Measurements from ENCODE around the gene CCND2.
"Not testable (repeated sequence)": the region's sequence is repeated elsewhere in the genome, so short reads cannot be mapped to it uniquely, and the experiment has no call there.

CCND2 gene

DNA sequence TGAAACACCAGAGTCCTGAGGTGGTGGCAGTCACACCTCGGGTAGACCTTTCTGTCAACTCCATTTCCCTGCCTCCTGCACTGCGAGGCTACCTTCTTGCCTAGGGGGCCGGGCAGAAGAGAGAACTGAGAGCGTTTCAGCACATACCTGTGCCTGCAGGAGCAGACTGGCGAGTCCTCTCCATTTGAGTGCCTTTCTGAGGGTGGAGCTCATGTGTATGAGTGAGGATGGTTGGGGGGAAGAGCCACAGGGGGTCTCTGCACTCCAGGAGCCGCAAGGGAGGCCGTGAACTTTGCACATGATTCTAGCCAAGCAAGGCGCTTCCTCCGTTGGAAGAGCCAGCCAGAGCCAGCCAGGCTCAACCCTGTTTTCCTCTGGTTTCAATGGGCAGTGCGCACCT lies 31.0 kb upstream of the CCND2 start:
- H3K9me3 ChIP-seq (ENCODE audit: control insufficient read depth in 1 of 2, low read length in 2 of 2) = peaks cover 4 to 5% of the 10 kb centered on the region in 2 donors
- H3K36me3 ChIP-seq (ENCODE audit: control insufficient read depth in 1 of 2, insufficient read depth in 2 of 2, low read length in 2 of 2) = no peaks in the 10 kb centered on the region
- no peaks in the 10 kb centered on the region for H3K27me3 ChIP-seq (ENCODE audit: low read depth, low read length)
- H3K4me3 ChIP-seq (ENCODE audit: low read depth in 1 of 2, low read length in 2 of 2) = no peak overlapping the region
- peaks cover 0 to 3% of the 10 kb centered on the region in 2 donors for H3K4me1 ChIP-seq (ENCODE audit: control insufficient read depth in 1 of 2, insufficient read depth in 2 of 2, low read length in 2 of 2)
- no peak overlapping the region for H3K27ac ChIP-seq (ENCODE audit: low read length)

DNA sequence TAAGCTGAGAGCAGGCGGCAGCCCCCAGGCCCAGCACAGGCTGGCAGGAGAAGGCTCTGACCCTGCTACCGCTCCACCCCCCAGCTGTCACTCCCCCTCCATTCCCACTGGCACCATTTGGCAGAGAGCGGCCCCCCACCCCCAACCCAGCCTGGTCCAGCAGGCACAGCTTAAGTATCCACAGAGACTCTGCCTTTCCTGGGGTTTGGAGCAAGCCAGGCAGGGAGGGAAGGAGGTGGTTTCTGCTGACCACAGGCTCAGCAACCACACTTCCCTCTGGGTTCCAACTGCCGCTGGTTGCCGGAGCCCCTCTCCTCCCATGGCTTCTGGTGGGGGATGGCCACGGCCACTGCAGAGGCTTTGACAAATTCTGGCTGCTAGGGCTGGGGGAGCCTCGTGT lies 30.5 kb upstream of the CCND2 start:
- H3K9me3 ChIP-seq (ENCODE audit: control insufficient read depth in 1 of 2, low read length in 2 of 2) = peaks cover under 1 to 4% of the 10 kb centered on the region in 2 donors
- H3K27ac ChIP-seq (ENCODE audit: low read length) = no peak overlapping the region
- no peaks in the 10 kb centered on the region for H3K36me3 ChIP-seq (ENCODE audit: control insufficient read depth in 1 of 2, insufficient read depth in 2 of 2, low read length in 2 of 2)
- H3K4me3 ChIP-seq (ENCODE audit: low read depth in 1 of 2, low read length in 2 of 2) = no peak overlapping the region
- H3K4me1 ChIP-seq (ENCODE audit: control insufficient read depth in 1 of 2, insufficient read depth in 2 of 2, low read length in 2 of 2) = peaks cover 0 to 3% of the 10 kb centered on the region in 2 donors
- H3K27me3 ChIP-seq (ENCODE audit: low read depth, low read length) = no peaks in the 10 kb centered on the region

GRCh38 chr12:4243491-4244100 lies 30.0 kb upstream of the CCND2 start:
- H3K27me3 ChIP-seq (ENCODE audit: low read depth, low read length); H3K4me1 ChIP-seq (ENCODE audit: control insufficient read depth in 1 of 2, insufficient read depth in 2 of 2, low read length in 2 of 2); H3K36me3 ChIP-seq (ENCODE audit: control insufficient read depth in 1 of 2, insufficient read depth in 2 of 2, low read length in 2 of 2); H3K4me3 ChIP-seq (ENCODE audit: low read depth in 1 of 2, low read length in 2 of 2); H3K9me3 ChIP-seq (ENCODE audit: control insufficient read depth in 1 of 2, low read length in 2 of 2); H3K27ac ChIP-seq (ENCODE audit: low read length): not testable (repeated sequence)

DNA sequence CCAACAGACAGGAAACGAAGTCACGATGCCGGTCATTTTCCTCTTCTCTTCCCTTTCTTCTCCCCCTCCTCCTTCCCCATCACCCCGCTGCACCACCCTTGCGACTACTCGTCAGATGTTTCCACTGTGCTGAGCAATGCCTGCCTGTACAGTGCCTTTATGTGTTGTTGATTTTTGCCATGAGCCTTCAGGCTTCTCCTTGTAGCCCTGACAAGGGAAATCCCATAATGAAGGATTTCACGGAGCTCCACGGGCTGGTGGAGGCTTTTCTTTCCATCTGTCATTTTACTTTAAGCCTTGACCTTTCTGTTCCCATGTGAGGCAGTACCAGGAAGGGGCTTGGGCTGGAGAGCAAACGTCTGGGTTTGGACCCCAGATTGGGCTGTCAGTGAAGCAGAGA lies 28.7 kb upstream of the CCND2 start:
- H3K4me1 ChIP-seq (ENCODE audit: control insufficient read depth in 1 of 2, insufficient read depth in 2 of 2, low read length in 2 of 2) = peaks cover 0 to 3% of the 10 kb centered on the region in 2 donors
- no peak overlapping the region for H3K27ac ChIP-seq (ENCODE audit: low read length)
- no peaks in the 10 kb centered on the region for H3K9me3 ChIP-seq (ENCODE audit: control insufficient read depth in 1 of 2, low read length in 2 of 2)
- no peaks in the 10 kb centered on the region for H3K36me3 ChIP-seq (ENCODE audit: control insufficient read depth in 1 of 2, insufficient read depth in 2 of 2, low read length in 2 of 2)
- H3K27me3 ChIP-seq (ENCODE audit: low read depth, low read length) = no peaks in the 10 kb centered on the region
- H3K4me3 ChIP-seq (ENCODE audit: low read depth in 1 of 2, low read length in 2 of 2) = no peak overlapping the region

DNA sequence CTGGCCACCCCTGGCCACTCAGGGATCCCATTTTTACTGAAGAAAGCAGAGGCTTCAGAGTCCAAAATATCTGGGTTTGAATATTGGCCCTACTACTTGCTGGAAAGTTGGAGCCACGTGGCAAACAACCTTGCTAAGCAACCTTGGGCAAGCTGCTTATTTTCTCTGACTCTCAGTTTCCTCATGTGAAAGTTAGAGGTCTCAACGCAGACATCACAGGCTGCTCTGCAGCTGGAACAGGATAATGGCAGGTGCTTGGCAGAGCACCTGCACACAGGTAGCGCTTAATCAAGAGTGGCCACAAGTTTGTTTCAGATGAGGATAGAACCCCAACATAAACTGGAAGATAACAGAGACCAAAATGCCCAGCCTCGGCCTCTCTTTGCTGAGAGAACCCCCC lies 28.1 kb upstream of the CCND2 start:
- H3K4me1 ChIP-seq (ENCODE audit: control insufficient read depth in 1 of 2, insufficient read depth in 2 of 2, low read length in 2 of 2) = peaks cover 0 to 3% of the 10 kb centered on the region in 2 donors
- no peaks in the 10 kb centered on the region for H3K9me3 ChIP-seq (ENCODE audit: control insufficient read depth in 1 of 2, low read length in 2 of 2)
- H3K27me3 ChIP-seq (ENCODE audit: low read depth, low read length) = no peaks in the 10 kb centered on the region
- H3K27ac ChIP-seq (ENCODE audit: low read length) = no peak overlapping the region
- H3K36me3 ChIP-seq (ENCODE audit: control insufficient read depth in 1 of 2, insufficient read depth in 2 of 2, low read length in 2 of 2) = no peaks in the 10 kb centered on the region
- H3K4me3 ChIP-seq (ENCODE audit: low read depth in 1 of 2, low read length in 2 of 2) = no peak overlapping the region

GRCh38 chr12:4246116-4246515 lies 27.4 kb upstream of the CCND2 start:
- no peak overlapping the region for H3K4me3 ChIP-seq (ENCODE audit: low read depth in 1 of 2, low read length in 2 of 2)
- H3K36me3 ChIP-seq (ENCODE audit: control insufficient read depth in 1 of 2, insufficient read depth in 2 of 2, low read length in 2 of 2) = no peaks in the 10 kb centered on the region
- peaks cover 0 to 3% of the 10 kb centered on the region in 2 donors for H3K4me1 ChIP-seq (ENCODE audit: control insufficient read depth in 1 of 2, insufficient read depth in 2 of 2, low read length in 2 of 2)
- H3K27me3 ChIP-seq (ENCODE audit: low read depth, low read length) = no peaks in the 10 kb centered on the region
- H3K9me3 ChIP-seq (ENCODE audit: control insufficient read depth in 1 of 2, low read length in 2 of 2) = no peaks in the 10 kb centered on the region
- no peak overlapping the region for H3K27ac ChIP-seq (ENCODE audit: low read length)

DNA sequence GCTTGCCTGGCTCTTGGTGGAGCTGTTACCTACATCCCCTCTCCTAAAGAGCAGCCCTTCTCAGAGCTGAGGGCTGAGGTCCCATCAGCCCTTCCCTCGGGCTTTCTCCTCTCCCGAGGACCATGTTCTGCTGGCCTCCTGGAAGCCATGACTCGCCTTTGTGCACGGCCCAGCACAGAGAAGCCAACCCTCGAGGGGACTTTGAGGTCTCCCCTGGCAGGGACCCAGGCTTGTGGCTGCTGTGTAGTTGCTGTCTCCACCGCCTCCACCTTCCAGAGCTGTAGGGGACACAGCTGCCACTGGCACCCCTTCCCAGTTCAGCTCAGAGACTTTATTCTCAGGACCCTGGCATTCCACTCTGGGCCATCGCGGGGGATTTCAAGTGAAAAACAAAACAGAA lies 22.9 kb upstream of the CCND2 start:
- Histone ChIP-seq H3K9me3 (ENCODE audit: control insufficient read depth in 1 of 2, low read length in 2 of 2) (no peaks in the 10 kb centered on the region), H3K4me3 (ENCODE audit: low read depth in 1 of 2, low read length in 2 of 2) (no peak overlapping the region), H3K27me3 (ENCODE audit: low read depth, low read length) (no peaks in the 10 kb centered on the region), H3K36me3 (ENCODE audit: control insufficient read depth in 1 of 2, insufficient read depth in 2 of 2, low read length in 2 of 2) (no peaks in the 10 kb centered on the region), H3K4me1 (ENCODE audit: control insufficient read depth in 1 of 2, insufficient read depth in 2 of 2, low read length in 2 of 2) (peaks cover 0 to 3% of the 10 kb centered on the region in 2 donors), H3K27ac (ENCODE audit: low read length) (no peak overlapping the region)

DNA sequence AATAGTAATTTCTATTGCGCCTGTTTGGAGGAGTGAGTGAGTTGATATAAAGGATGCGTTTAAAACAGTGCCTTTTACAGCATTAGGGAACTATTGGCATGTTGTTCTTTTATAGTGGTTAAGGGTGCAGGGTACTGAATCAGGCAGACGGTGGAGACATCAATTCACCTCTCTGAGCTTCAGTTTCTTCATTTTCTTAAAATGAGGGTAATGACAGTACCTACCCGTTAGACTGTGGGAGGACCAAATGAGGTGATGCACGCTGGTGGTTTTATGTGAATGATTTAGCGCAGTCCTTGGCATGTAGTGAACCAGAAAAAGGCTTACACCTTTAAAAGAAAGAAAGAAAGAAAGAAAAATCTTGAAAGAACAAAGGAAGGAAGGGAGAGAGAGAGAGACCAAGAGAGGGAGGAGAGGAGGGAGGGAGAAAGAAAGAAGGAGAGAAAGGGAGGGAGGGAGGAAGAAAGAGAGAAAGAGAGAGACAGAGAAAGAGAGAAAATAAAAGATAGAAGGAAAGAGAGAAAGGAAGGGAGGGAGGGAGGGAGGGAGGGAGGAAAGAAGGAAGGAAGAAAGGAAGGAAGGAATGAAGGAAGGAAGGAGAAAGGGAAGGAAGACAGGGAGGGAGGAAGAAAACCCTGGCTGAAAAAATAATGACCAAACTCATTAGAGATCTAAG lies 22.2 kb upstream of the CCND2 start:
- H3K9me3 ChIP-seq (ENCODE audit: control insufficient read depth in 1 of 2, low read length in 2 of 2) = no peaks in the 10 kb centered on the region

DNA sequence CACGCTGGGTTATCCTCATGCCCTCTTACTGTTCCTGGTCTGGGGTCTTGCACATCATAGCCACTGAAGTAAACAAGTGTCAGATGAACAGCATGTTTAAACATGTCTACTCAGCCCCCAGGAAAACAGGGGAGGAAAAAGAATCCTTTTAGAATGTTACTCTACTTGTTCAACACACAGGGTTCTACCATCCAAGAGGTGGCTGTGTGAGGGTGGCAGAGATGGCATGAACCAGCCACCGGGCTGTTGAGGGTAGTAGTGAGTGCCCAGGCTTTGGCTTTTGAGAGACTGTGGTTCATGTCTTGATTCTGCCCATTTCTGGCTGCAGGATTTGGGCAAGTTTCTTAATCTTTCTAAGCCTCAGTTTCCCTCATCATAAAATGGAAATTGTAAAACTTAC lies 21.6 kb upstream of the CCND2 start:
- no peaks in the 10 kb centered on the region for H3K4me1 ChIP-seq (ENCODE audit: control insufficient read depth in 1 of 2, insufficient read depth in 2 of 2, low read length in 2 of 2)
- H3K9me3 ChIP-seq (ENCODE audit: control insufficient read depth in 1 of 2, low read length in 2 of 2) = no peaks in the 10 kb centered on the region
- H3K27me3 ChIP-seq (ENCODE audit: low read depth, low read length) = no peaks in the 10 kb centered on the region
- H3K4me3 ChIP-seq (ENCODE audit: low read depth in 1 of 2, low read length in 2 of 2) = no peak overlapping the region
- no peaks in the 10 kb centered on the region for H3K36me3 ChIP-seq (ENCODE audit: control insufficient read depth in 1 of 2, insufficient read depth in 2 of 2, low read length in 2 of 2)
- H3K27ac ChIP-seq (ENCODE audit: low read length) = no peak overlapping the region

More for the DNA sequence above, 22.2 kb upstream of the CCND2 start:
- H3K27me3 ChIP-seq (ENCODE audit: low read depth, low read length) = no peaks in the 10 kb centered on the region
- no peaks in the 10 kb centered on the region for H3K36me3 ChIP-seq (ENCODE audit: control insufficient read depth in 1 of 2, insufficient read depth in 2 of 2, low read length in 2 of 2)
- H3K4me1 ChIP-seq (ENCODE audit: control insufficient read depth in 1 of 2, insufficient read depth in 2 of 2, low read length in 2 of 2) = peaks cover 0 to under 1% of the 10 kb centered on the region in 2 donors
- H3K27ac ChIP-seq (ENCODE audit: low read length) = no peak overlapping the region
- no peak overlapping the region for H3K4me3 ChIP-seq (ENCODE audit: low read depth in 1 of 2, low read length in 2 of 2)

DNA sequence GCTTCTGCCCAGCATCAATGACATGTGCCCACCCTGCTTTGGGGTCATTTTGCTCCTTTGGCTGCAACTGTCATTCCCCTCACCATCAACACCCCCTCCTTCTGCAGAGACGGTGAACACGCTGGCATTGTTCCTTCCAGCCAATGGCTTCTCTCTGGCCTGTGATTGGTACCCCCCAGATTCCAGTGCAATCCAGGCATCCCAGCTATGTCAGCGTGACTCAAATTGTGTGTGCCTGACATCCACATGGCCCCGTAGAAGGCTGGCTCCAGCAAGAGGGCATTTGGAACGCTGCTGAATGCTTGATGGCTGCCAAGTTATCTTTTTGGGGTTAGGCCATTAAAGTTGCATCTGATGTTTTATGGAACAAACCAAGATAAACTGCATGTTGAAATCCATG lies 21.0 kb upstream of the CCND2 start:
- Histone ChIP-seq H3K27ac (ENCODE audit: low read length) (no peak overlapping the region), H3K27me3 (ENCODE audit: low read depth, low read length) (no peaks in the 10 kb centered on the region), H3K4me3 (ENCODE audit: low read depth in 1 of 2, low read length in 2 of 2) (no peak overlapping the region), H3K36me3 (ENCODE audit: control insufficient read depth in 1 of 2, insufficient read depth in 2 of 2, low read length in 2 of 2) (no peaks in the 10 kb centered on the region), H3K9me3 (ENCODE audit: control insufficient read depth in 1 of 2, low read length in 2 of 2) (no peaks in the 10 kb centered on the region), H3K4me1 (ENCODE audit: control insufficient read depth in 1 of 2, insufficient read depth in 2 of 2, low read length in 2 of 2) (no peaks in the 10 kb centered on the region)

DNA sequence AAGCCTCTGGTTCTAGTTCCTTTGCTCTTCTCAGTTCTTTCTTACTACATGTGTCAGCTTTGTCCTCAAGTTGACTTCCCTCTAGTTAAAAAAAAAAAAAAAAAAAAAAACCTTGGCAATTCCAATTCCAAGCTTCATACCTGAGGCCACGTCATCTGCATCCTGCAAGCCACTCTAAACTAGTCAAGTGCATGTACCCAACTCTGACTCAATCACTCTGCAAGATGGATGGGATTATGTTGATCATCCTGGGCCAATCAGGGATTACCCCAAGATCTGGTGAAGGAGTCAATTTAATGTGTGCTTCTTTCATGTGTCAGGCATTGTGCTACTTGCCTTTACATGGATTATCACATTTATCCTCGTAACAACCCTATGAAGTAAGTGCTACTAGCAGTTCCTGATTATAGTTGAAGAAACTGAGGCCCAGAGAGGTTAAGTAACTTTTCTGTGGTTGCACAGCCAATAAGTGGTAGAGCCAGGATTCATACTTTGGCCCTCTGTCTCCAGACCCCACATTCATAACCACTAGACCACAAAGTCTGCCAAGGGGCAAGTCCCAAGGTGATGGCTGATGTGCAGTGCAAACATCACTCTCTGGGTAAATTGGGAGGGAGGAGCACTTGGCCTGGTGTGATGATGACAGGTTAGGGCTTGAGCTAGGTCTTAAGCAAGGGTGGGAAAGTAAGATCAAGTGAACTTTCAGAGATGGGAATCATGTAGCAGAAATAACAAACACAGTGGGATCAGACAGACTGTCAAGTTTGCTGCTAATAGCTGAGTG lies 17.3 kb upstream of the CCND2 start:
- Histone ChIP-seq H3K4me1 (ENCODE audit: control insufficient read depth in 1 of 2, insufficient read depth in 2 of 2, low read length in 2 of 2) (no peaks in the 10 kb centered on the region), H3K4me3 (ENCODE audit: low read depth in 1 of 2, low read length in 2 of 2) (no peak overlapping the region), H3K9me3 (ENCODE audit: control insufficient read depth in 1 of 2, low read length in 2 of 2) (no peaks in the 10 kb centered on the region), H3K27ac (ENCODE audit: low read length) (no peak overlapping the region), H3K27me3 (ENCODE audit: low read depth, low read length) (no peaks in the 10 kb centered on the region), H3K36me3 (ENCODE audit: control insufficient read depth in 1 of 2, insufficient read depth in 2 of 2, low read length in 2 of 2) (no peaks in the 10 kb centered on the region)
